GM12878 (cell line): ENCODE measurements around the gene PRR5. TPM values are rescaled to one million over a fixed set of nuclear protein-coding genes. Genes with fewer than 3 reads are reported as not detected.

Source experiments
- ASH2L ChIP-seq: fragments of 300-600, 200-600 bp; sonication (generic); IDR thresholded peaks from 2 replicates; pipeline ENCODE4 v1.6.1; 2017; ENCODE audit warnings: low read depth, mild to moderate bottlenecking, borderline replicate concordance
- BRCA1 ChIP-seq: IDR thresholded peaks from 2 replicates; pipeline ENCODE4 v1.6.1; 2011; ENCODE audit warnings: low read depth, low read length, improper control_type of control experiment
- IRF5 ChIP-seq: fragments of 450-650 bp; IDR thresholded peaks from 2 replicates; pipeline ENCODE4 v1.6.1; 2017; ENCODE audit warnings: borderline replicate concordance
- POLR2AphosphoS2 ChIP-seq: IDR thresholded peaks from 2 replicates; pipeline ENCODE4 v1.6.1; 2011; ENCODE audit warnings: low read depth, mild to moderate bottlenecking, low read length, improper control_type of control experiment, moderate library complexity
- SP1 ChIP-seq: IDR thresholded peaks from one replicate; pipeline ENCODE4 v1.6.1; 2011; ENCODE audit warnings: low read depth, low read length
- SREBF2 ChIP-seq: IDR thresholded peaks from 2 replicates; pipeline ENCODE4 v1.6.1; 2012; ENCODE audit warnings: mild to moderate bottlenecking, low read length
- YBX1 ChIP-seq: fragments of 450-650 bp; IDR thresholded peaks from 2 replicates; pipeline ENCODE4 v1.6.1; 2016; ENCODE audit warnings: antibody characterized with exemption
- ZBTB40 ChIP-seq: fragments of 450-650 bp; IDR thresholded peaks from 2 replicates; pipeline ENCODE4 v1.6.1; 2016; ENCODE audit warnings: mild to moderate bottlenecking, moderate library complexity, borderline replicate concordance
- ZNF622 ChIP-seq: fragments of 450-650 bp; IDR thresholded peaks from 2 replicates; pipeline ENCODE4 v1.6.1; 2017; ENCODE audit warnings: mild to moderate bottlenecking, inconsistent platforms
- polyA plus RNA-seq, 11 experiments: library from polyadenylated mRNA; depleted of rRNA in 4 of 11; unstranded in 6 of 11; stranded (reverse) in 5 of 11; fragments of >200 nt; fragmentation: Nextera tagmentation in 4 of 11; fragmentation: Illumina TruSeq in 1 of 11; extraction: Ambion mirVana in 4 of 11; extraction: Trizol in 1 of 11; gene quantifications; 1 replicate in 1 of 11; 2 replicates in 10 of 11; pipeline versions ENCODE4 v1.2.1 to v1.2.3, GENCODE V29; 2011 to 2016; ENCODE audit warnings: inconsistent platforms in 2 of 11, missing spikeins in 2 of 11, low read depth in 1 of 11
- total RNA-seq, 4 experiments: library from RNA; depleted of rRNA in 3 of 4; stranded (reverse); fragments of >200 nt in 3 of 4; fragmentation: Illumina TruSeq in 1 of 4; extraction: Trizol in 1 of 4; gene quantifications; 2 replicates each; pipeline versions ENCODE4 v1.2.1 to v1.2.3, GENCODE V29; 2013 to 2021
- TF ChIP-seq, protein P1 (sequence below): IDR thresholded peaks from 2 replicates; pipeline ENCODE4 v1.6.1; 2011; ENCODE audit warnings: mild to moderate bottlenecking, low read depth, low read length, moderate library complexity; ENCODE audit not compliant: insufficient replicate concordance
- TF ChIP-seq, protein P2 (sequence below): IDR thresholded peaks from 2 replicates; pipeline ENCODE4 v1.6.1; 2012; ENCODE audit warnings: mild to moderate bottlenecking, low read depth, low read length

Gene PRR5
- total and polyA plus RNA-seq, 10 of the 15 experiments (the other 5 are each of a cell fraction or from before 2014, with no cell fraction given): 0.03 to 9.4 (median 1.5) TPM

- TF ChIP-seq IRF5 (no peak), BRCA1 (no peak), ZNF622 (no peak), ASH2L (no peak), SREBF2 (no peak), POLR2AphosphoS2 (no peak), YBX1 (no peak), SP1 (no peak), ZBTB40 (no peak)
- TF ChIP-seq, protein P1, sequence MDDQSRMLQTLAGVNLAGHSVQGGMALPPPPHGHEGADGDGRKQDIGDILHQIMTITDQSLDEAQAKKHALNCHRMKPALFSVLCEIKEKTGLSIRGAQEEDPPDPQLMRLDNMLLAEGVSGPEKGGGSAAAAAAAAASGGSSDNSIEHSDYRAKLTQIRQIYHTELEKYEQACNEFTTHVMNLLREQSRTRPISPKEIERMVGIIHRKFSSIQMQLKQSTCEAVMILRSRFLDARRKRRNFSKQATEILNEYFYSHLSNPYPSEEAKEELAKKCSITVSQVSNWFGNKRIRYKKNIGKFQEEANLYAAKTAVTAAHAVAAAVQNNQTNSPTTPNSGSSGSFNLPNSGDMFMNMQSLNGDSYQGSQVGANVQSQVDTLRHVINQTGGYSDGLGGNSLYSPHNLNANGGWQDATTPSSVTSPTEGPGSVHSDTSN: no peak
- TF ChIP-seq, protein P2, sequence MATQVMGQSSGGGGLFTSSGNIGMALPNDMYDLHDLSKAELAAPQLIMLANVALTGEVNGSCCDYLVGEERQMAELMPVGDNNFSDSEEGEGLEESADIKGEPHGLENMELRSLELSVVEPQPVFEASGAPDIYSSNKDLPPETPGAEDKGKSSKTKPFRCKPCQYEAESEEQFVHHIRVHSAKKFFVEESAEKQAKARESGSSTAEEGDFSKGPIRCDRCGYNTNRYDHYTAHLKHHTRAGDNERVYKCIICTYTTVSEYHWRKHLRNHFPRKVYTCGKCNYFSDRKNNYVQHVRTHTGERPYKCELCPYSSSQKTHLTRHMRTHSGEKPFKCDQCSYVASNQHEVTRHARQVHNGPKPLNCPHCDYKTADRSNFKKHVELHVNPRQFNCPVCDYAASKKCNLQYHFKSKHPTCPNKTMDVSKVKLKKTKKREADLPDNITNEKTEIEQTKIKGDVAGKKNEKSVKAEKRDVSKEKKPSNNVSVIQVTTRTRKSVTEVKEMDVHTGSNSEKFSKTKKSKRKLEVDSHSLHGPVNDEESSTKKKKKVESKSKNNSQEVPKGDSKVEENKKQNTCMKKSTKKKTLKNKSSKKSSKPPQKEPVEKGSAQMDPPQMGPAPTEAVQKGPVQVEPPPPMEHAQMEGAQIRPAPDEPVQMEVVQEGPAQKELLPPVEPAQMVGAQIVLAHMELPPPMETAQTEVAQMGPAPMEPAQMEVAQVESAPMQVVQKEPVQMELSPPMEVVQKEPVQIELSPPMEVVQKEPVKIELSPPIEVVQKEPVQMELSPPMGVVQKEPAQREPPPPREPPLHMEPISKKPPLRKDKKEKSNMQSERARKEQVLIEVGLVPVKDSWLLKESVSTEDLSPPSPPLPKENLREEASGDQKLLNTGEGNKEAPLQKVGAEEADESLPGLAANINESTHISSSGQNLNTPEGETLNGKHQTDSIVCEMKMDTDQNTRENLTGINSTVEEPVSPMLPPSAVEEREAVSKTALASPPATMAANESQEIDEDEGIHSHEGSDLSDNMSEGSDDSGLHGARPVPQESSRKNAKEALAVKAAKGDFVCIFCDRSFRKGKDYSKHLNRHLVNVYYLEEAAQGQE: no peak
Measured at GRCh38 chr22:44780876-44781449, 79.0 kb downstream of the PRR5 start (continued).
